Nephron (organoid): ENCODE measurements around the gene KNSTRN.

Experiments used
- H3K27ac Mint-ChIP-seq, 3 experiments: 2 replicates each; pipeline ENCODE4 v1.8.0; 2020; ENCODE audit warnings: mixed read lengths in 3 of 3, mild to moderate bottlenecking in 2 of 3, moderate library complexity in 1 of 3
- H3K27me3 Mint-ChIP-seq: 2 replicates; pipeline ENCODE4 v1.8.0; 2021; ENCODE audit warnings: low read depth, mild to moderate bottlenecking, moderate library complexity, mixed read lengths
- H3K36me3 Mint-ChIP-seq: 2 replicates; pipeline ENCODE4 v1.8.0; 2020; ENCODE audit warnings: low read depth, mixed read lengths
- H3K4me1 Mint-ChIP-seq: 2 replicates; pipeline ENCODE4 v1.8.0; 2020; ENCODE audit warnings: mixed read lengths
- H3K4me3 Mint-ChIP-seq, 3 experiments: 2 replicates each; pipeline ENCODE4 v1.8.0; 2020; ENCODE audit warnings: mild to moderate bottlenecking in 3 of 3, mixed read lengths in 3 of 3, moderate library complexity in 2 of 3
- H3K9me3 Mint-ChIP-seq: 2 replicates; pipeline ENCODE4 v1.8.0; 2020; ENCODE audit warnings: mixed read lengths
- TF ChIP-seq, protein P1 (sequence below), 3 experiments: fragments of 200-600 bp; sonication (generic); IDR thresholded peaks; one replicate each; pipeline ENCODE4 v1.5.0; 2021; ENCODE audit warnings: antibody characterized with exemption in 3 of 3; ENCODE audit not compliant: unreplicated experiment in 3 of 3

The KNSTRN gene, protein sequence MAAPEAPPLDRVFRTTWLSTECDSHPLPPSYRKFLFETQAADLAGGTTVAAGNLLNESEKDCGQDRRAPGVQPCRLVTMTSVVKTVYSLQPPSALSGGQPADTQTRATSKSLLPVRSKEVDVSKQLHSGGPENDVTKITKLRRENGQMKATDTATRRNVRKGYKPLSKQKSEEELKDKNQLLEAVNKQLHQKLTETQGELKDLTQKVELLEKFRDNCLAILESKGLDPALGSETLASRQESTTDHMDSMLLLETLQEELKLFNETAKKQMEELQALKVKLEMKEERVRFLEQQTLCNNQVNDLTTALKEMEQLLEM

DNA sequence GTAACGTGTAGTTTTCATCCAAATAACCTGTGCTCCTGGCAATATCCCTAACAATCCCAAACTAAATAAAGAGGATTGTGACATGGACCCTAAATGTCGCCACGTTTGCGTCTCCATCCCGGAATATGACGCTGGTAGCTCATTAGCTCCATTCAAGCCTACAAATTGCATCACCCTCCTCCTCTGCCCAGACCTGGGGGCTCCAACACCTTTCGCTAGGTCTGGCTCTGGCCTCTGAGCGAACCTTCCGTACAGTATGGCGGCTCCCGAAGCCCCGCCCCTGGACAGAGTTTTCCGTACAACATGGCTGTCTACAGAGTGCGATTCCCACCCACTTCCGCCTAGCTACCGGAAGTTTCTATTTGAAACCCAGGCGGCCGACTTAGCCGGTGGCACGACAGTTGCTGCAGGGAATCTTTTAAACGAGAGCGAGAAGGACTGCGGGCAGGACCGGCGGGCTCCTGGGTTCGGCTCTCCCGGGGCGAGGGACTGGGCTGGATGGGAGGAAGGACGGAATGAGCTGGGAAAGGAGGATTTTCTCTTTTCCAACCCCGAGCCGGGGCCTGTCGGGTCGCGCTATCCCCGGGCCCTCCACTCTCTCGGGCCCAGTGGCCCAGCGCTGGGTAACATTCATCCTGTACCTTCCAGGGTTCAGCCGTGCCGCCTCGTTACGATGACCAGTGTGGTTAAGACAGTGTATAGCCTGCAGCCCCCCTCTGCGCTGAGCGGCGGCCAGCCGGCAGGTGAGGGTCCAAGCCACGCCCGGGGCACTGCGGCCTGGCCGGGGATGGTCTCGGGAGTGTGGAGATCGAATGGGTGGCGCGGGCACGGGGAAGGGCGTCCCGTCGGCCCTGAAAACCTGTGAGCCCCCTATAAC lies at the start of gene KNSTRN:
TSS of gene KNSTRN (plus strand) at position 142 of the 877 bp plus-strand sequence. CDS start at position 257, 115 bp downstream.
- Mint-ChIP-seq H3K27me3 (no peaks in the 10 kb centered on the region), H3K9me3 (no peaks in the 10 kb centered on the region), H3K27ac (peak within 1 kb of the TSS; percentile 56 to 91 (median 73)), H3K4me3 (peak within 1 kb of the TSS; percentile 97 to 100 (median 99)), H3K36me3 (peaks cover 29% of the 10 kb centered on the region), H3K4me1 (peaks cover 32% of the 10 kb centered on the region)
- TF ChIP-seq, protein P1, sequence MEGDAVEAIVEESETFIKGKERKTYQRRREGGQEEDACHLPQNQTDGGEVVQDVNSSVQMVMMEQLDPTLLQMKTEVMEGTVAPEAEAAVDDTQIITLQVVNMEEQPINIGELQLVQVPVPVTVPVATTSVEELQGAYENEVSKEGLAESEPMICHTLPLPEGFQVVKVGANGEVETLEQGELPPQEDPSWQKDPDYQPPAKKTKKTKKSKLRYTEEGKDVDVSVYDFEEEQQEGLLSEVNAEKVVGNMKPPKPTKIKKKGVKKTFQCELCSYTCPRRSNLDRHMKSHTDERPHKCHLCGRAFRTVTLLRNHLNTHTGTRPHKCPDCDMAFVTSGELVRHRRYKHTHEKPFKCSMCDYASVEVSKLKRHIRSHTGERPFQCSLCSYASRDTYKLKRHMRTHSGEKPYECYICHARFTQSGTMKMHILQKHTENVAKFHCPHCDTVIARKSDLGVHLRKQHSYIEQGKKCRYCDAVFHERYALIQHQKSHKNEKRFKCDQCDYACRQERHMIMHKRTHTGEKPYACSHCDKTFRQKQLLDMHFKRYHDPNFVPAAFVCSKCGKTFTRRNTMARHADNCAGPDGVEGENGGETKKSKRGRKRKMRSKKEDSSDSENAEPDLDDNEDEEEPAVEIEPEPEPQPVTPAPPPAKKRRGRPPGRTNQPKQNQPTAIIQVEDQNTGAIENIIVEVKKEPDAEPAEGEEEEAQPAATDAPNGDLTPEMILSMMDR (IDR thresholded peaks at IDR 0.05; ENCODE audit: unreplicated experiment in 3 of 3) = no peak

DNA sequence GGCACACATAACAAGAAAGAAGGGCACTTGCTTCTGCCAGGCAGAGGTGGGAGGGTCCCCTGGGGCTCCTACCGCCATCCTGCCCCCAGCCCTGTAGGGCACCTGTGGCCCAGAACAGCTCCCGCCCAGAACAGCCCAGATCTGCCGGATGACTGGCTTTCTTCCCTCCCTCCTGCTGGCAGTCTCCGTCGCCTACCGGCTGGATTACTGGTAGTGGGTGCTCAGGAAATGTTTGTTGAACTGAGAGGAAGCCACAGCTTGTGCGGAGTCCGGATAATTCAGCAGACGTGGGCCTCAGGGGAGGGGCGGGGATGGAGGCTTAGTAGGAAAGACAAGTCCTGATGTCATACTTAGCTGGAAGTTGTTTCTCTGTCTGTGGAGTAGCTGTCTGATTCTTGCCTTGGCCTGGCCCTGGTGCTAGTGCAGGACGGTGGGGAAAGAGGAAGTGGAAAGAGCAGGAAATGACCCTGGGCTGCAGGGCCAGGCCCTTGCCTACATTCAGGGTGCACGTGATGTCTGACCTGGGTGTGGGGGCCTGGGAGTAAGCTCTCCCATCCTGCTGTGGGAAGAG lies 48.5 kb upstream of the KNSTRN start:
- Mint-ChIP-seq H3K27ac (peak overlapping the region; percentile 15 to 83 (median 59)), H3K4me3 (peak overlapping the region in 1 of 3 experiments; percentile 6), H3K9me3 (no peaks in the 10 kb centered on the region), H3K4me1 (peaks cover 59% of the 10 kb centered on the region), H3K36me3 (no peaks in the 10 kb centered on the region), H3K27me3 (peaks cover 10% of the 10 kb centered on the region)
- TF ChIP-seq, protein P1 (IDR thresholded peaks at IDR 0.05; ENCODE audit: unreplicated experiment in 3 of 3) = no peak

DNA sequence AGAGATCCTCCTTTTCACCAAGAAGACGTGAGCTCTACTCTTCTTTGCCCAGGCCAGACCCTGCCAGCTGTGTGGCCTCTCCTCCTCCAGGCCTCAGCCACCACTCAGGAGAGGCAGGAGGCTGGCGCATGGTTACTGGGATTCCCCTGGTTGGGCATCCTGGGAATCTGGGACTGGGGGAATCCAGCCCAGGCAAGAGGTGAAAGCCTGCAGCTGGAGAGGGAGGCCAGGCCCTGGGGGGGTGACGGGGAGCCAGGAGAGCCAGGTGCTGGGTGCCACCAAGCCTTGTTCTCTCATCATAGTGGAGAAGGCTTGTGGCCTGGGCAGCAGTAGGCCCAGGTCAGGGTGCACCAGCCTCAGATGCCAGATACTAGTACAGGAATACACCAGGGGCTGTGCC lies 48.0 kb upstream of the KNSTRN start:
- TF ChIP-seq, protein P1 (IDR thresholded peaks at IDR 0.05; ENCODE audit: unreplicated experiment in 3 of 3) = no peak
- Mint-ChIP-seq H3K36me3 (no peaks in the 10 kb centered on the region), H3K4me1 (peaks cover 54% of the 10 kb centered on the region), H3K4me3 (no peak overlapping the region), H3K9me3 (no peaks in the 10 kb centered on the region), H3K27me3 (peaks cover 9% of the 10 kb centered on the region), H3K27ac (peak overlapping the region in 2 of 3 experiments; percentile 59 to 83)

DNA sequence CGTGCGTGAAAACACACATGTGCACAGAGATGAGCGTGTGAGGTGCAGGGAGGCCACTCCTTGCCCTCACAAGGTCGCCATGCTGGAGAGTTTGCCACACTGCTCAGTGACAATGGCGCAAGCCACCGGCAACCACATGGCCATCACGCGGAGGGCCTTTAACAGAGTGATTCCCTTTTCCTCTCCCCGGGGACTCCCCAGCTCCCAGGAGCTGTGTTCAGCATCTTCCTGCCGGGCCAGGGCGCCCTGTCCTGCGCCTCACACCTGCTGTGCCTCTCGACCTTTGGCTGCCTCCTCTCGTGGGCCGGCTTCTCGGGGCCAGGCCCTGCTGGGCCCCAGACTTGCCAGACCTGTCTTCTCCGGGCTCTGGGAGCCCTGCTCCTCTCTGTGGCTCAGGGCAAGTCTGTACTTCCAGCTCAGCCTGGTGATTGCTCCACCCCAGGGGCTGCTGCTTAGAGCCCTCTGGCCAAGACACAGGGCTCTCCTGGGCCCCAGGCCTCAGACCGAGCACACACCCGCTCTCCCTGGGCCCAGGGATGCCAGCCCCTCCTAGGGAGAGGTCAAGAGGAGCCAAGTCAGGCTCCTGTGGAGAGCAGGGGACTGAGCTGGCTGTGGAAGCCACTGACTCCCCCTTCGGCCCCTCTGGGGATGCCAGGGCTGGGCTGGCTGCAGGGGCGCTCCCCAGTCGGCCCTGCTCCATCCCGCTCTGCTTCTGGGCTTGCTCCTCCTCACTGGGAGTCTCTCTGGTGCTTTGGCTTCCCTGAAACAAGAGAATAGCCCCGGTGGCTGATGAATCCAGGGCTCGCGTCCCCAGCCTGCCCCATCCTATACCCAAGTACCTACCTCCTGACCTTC lies 47.4 kb upstream of the KNSTRN start:
- peaks cover 9% of the 10 kb centered on the region for H3K27me3 Mint-ChIP-seq
- H3K9me3 Mint-ChIP-seq = no peaks in the 10 kb centered on the region
- no peaks in the 10 kb centered on the region for H3K36me3 Mint-ChIP-seq
- peak overlapping the region in 1 of 3 experiments; percentile 75 for H3K27ac Mint-ChIP-seq
- no peak overlapping the region for H3K4me3 Mint-ChIP-seq
- peaks cover 53% of the 10 kb centered on the region for H3K4me1 Mint-ChIP-seq
- TF ChIP-seq, protein P1 (IDR thresholded peaks at IDR 0.05; ENCODE audit: unreplicated experiment in 3 of 3) = no peak

DNA sequence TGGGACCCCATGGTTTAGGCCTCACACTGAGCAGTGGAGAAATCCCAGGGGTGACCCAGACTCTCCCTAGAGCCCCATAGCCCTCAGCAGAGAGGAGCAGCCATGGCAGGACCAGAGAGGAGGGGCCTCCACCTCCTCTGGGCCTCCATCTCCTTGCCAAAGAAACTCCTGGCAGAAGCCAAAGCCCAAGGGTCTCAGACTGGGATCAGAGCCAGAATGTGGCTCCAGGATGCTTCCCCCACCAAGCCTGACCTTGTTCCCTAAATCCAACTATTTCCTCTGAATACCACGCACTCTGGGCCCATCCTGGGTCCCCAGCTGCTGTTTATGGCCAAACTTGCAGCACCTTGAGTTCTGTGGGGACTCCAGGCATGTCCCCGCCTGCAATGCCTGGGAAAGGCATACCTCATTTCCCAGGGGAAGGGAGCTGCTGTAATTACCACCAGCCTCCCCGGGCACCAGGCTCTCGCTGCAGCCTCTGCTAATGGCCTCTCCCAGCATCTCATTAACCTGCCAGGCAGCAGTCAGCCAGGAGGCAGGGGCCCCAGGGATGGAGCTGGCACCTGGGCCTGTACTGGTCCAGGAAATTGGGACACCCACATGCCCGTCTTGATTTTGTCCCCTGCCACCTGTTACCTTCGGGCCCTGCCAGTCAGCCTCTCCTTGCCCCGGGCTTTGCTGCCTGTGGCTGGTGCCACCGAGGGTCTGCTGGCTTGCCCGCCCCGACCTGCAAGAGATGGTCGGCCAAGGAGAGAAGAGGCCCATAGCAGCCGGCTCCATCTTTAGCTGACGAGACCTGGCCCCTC lies 46.4 kb upstream of the KNSTRN start:
- H3K27ac Mint-ChIP-seq = peak overlapping the region in 1 of 3 experiments; percentile 75
- no peaks in the 10 kb centered on the region for H3K36me3 Mint-ChIP-seq
- H3K4me3 Mint-ChIP-seq = no peak overlapping the region
- TF ChIP-seq, protein P1 (IDR thresholded peaks at IDR 0.05; ENCODE audit: unreplicated experiment in 3 of 3) = no peak
- H3K9me3 Mint-ChIP-seq = no peaks in the 10 kb centered on the region
- H3K4me1 Mint-ChIP-seq = peaks cover 49% of the 10 kb centered on the region
- H3K27me3 Mint-ChIP-seq = peaks cover 9% of the 10 kb centered on the region
